GM21390 (cell line): Measurements from ENCODE around the gene TRABD2A.
A peak's percentile ranks its signal among the peaks of the same experiment; 100 is the strongest.

ENCODE experiments used
- ATAC-seq: cut with Tn5 transposase; IDR thresholded peaks from one replicate; pipeline ENCODE4 v1.9.1; 2021; ENCODE audit not compliant: unreplicated experiment

Gene TRABD2A

DNA sequence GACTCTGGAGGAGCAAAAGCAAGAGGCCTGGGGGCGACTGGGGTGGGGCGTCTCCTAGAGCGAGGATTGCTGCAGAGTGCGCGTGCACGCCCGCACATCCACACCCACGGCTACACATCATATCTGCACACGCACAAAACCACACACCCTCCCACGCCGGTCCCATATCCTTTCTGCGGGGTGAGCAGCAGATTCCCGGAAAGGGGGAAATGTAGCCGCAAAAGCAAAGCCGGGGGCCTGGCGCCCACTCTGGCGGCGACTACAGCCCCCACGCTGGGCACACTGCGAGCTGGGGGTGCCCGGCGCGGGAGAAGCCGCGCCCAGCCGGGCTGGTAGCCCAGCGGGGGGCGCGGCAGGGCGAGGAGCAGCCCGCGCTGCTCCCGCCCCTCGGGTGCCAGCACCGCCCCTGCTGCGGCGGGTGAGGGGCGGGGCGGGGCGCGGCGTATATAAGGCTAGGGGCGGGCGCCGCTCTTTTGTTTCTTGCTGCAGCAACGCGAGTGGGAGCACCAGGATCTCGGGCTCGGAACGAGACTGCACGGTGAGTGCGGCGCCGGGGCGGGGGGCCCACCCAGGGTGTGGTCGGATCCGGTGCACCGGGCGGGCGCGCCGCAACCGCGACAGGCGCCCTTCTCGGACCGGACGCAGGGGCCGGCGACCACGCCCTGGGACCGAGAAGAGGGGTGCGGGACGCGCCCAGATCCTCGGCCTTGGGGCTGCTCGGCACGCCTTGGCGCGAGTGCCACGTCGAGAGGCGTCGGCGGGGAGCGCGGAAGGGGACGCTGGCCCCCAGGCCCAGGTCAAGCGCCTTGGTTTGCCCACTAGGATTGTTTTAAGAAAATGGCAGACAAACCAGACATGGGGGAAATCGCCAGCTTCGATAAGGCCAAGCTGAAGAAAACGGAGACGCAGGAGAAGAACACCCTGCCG, 24.6 kb upstream of the TRABD2A start, which contains the start of gene TMSB10:
TMSB10 (plus strand) TSS at position 476 of the 927 bp plus-strand sequence.
- ATAC-seq = peak; percentile 65

DNA sequence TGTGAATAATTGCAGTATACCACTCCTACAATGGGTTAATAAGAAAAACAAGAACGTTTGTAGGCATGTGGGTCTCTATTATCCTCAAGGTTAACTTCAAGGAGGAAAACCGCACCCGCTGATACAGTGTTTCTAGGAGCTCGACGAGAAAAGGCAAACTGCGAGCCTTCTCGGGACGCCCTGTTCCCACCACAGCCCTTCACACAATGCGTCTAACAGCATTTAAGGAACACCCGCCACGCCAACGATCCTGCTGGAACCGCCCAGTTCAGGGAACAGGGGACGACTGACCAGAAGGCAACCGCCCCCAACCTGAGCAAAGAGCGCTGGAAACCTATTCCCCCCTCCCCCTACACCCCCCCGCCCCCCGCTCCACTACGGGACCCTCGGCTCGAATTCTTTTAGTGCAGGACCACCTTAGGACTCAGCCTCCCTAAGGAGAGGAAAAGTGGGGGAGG, 23.9 kb upstream of the TRABD2A start:
- no peak for ATAC-seq

DNA sequence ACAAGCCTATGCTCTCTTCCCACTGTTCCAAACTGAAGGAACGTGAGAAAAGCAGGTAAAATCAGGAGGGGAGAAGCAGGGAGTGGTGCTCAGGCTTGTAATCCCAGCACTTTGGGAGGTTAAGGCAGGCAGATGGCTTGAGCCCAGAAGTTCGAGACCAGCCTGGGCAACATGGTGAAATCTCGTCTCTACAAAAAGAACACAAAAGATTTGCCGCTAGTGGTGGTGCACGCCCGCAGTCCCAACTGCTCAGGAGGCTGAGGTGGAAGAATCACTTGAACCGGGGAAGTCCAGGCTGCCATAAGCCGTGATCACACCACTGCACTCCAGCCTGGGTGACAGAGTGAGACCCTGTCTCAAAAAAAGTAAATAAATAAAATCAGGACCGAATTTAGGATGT, 23.3 kb upstream of the TRABD2A start:
- no peak for ATAC-seq

DNA sequence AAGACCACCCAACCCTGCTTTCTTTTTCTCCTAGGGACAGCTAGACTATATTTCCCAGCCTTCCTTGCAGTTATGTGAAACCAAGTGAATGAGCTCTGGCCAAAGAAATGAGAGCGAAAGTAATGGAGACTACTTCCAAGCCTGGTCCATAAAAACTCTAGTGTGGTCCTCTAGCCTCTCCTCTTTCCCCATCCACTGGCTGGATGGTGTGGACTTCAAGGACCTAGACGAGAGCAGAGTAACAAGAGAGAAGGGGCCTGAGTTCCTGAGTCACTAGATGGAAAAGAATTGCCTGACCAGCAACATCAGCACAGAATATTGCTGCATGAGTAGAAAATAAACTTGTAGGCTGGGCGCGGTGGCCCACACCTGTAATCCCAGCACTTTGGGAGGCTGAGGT, 21.6 kb upstream of the TRABD2A start:
- ATAC-seq = no peak

- no peak for ATAC-seq
These were observed 20.8 kb upstream of the TRABD2A start for GRCh38 chr2:84901593-84902120.

GRCh38 chr2:84900971-84901370, 20.1 kb upstream of the TRABD2A start:
- no peak for ATAC-seq

- no peak for ATAC-seq
These were observed 18.7 kb upstream of the TRABD2A start for GRCh38 chr2:84899304-84900204.

DNA sequence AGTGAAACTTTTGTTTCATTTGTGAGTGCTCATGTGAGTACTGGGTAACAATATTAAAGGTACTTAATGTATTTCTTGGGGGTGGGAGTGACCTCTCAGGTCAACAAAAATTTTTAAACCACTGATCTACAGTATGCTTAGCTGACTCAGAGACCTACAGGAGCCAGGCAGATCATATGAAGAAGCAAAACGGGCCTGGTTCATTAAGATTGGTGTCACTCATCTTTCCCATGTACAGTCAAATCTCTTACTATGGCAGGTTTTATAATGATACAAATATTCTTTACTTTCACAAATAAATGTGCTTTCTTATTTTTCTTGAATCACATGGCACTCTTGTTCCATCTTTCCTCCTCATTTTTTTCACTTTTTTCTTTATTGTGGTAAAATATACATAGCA, 16.9 kb upstream of the TRABD2A start:
- no peak for ATAC-seq

DNA sequence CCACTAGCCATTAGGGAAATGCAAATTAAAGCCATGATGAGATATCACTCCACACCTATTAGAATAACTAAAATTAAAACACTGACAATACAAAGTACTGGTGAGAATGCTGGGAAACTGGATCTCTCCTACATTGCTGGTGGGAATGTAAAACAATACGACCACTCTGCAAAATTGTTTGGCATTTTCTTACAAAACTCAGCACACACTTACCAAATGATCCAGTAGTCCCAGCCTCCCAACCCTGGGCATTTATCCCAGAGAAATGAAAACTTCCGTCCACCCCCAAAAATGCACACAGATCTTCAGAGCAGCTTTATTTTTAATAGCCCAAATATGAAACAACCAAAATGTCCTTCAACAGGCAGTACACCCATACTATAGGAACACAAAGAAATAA, 15.7 kb upstream of the TRABD2A start:
- no peak for ATAC-seq

GRCh38 chr2:84894758-84895520, 14.1 kb upstream of the TRABD2A start:
- peak; percentile 26 for ATAC-seq

GRCh38 chr2:84894131-84894586, 13.3 kb upstream of the TRABD2A start:
- no peak for ATAC-seq

DNA sequence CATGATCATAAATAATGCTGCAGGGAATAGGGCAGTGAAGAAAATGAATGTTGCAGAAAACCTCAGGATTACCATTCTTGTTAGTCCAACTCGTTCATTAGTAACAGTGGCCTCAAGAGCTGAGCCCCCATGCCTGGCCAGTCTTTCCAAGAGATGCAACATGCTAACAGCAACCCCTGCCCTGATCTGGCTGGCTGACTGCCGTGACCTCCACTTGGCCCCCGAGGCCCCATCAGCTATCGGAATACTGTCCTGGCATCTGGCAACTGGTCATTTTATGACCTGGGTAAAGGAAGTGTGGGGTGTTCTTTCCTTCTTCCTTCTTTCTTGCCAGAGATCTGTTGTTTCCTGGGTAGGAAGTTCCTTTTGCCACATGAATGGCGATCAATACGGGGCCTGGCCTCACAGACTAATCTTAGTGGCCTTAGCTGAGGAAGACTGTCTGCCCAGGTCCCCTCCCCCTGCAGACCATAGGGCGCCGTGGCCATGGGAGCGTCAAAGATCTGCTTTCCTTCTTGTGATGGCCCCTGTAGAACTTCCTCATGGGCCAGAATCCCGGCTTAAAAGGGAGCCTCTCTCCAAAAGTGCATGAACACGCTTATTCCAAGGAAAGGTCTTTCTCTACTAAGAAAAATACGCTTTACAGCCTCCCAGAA, 10.6 kb upstream of the TRABD2A start:
- ATAC-seq = no peak

DNA sequence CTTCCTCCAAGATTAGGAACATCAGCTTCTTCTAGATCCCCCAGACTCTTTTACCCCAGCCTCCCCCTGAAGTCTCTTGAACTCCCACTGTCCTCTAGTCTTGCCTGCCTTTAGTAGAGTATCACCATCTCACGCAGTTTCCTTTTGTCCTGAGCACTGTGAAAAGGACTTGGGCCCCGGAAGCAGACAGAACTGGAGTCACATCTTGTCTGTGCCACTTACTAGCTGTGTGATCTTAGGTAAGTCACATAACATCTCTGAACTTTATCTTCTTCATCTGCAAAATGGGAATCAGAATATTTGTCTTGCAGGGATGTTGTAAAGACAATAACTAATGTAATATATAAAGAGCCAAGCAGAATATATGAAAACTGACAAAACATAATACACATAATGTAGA, 8.4 kb upstream of the TRABD2A start:
- ATAC-seq = no peak

DNA sequence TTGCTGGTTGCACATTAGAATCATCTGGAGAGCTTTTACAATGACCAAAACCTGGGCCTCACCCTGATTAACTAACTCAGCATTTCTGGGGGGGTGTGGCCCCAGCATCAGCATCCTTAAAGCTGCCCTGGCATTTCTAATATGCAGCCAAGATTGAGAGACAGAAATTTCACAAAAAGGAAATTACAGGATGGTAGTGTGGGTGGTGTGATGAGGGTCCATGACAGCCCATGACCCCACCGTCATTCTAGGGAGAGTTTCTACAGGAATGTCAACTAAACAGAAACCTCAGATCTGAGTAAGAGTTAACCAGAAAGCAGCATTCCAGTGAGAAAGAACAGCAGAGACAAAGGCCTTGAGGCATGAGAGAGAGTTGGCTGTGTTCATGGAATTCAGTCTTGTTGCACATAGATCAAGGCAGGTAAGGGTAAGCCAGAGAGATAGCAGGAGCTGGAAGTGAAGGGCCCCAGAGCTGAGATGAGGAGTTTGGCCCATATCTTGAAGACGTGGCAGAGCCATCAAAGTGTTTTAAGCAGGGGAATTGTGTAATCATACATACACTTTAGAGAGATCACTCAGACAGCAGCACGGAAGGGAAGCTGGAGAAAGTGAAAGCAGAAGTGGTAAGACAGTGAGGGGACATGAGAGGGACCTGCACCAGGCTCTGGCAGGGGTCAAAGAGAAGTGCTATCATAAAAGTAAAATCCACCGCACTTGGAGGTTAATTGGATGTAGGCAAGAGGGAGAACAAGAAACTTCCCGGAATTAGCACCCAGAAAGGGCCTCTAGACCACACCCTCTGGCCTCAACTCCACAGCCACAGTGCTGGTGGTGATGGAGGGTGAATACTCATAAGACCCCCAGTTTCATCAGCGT, 7.8 kb upstream of the TRABD2A start:
- ATAC-seq = peak; percentile 97

DNA sequence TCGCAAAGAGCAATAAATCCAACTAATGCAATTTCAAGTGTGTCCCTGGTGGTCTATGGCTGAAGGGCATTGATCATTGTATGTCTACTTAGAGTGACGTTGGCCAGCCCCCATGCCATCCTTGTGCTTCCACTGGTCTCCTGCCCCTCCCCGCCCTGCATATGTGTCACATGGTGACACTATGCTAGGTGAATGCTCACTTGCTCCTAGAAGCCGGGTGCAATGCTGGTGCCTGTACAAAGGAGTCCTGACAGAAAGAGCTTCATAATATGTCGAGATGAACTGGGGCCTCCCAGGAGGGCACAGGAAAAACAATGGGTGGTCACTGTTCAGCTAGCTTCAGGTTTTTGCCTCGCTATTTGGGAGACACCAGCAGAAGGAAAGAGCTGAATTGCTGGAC, 5.9 kb upstream of the TRABD2A start:
- no peak for ATAC-seq

DNA sequence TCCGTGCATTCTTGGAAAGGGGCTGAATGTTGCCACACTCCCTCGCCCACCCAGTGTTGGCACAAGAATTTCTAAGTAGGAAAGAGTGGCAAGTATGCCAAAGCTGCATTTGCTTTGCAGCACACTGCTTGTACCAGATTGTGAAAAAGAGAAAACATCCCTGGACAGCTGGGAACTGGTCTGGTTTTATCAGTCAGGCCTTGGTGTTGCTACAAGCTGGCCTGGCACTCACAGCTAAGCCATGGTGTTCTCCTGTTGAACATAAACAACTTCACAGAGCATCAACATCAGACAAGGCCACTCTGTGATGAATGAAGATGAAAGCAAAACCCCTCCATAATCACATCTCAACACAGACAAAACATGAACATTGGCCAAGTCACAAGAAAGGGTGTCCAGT, 4.2 kb upstream of the TRABD2A start:
- ATAC-seq = no peak

GRCh38 chr2:84884449-84884848, 3.6 kb upstream of the TRABD2A start:
- ATAC-seq = no peak

GRCh38 chr2:84882775-84883550, 2.1 kb upstream of the TRABD2A start:
- ATAC-seq = no peak
